ENCODE measurements around the gene ADI1.

DNA sequence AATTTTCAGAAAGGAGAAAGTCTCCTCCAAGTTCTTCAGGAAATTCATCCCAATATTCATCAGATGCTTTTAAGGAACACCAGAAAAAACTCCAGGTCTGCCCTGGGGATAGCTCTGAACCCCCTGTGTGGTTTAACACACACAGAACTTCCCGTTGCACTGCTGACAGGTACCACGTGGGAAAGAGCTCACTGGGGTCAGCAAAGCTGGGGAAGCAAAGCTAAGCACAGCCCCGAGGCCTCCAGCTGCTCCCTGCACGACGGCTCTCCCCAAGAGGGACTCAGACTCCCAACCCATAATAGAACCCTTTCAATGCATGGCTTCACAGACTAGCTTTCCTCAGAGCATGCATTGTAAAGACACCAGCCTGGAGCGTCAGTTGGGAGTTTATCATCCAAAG is 28.0 kb downstream of the ADI1 start:
- TF ChIP-seq, protein P1, sequence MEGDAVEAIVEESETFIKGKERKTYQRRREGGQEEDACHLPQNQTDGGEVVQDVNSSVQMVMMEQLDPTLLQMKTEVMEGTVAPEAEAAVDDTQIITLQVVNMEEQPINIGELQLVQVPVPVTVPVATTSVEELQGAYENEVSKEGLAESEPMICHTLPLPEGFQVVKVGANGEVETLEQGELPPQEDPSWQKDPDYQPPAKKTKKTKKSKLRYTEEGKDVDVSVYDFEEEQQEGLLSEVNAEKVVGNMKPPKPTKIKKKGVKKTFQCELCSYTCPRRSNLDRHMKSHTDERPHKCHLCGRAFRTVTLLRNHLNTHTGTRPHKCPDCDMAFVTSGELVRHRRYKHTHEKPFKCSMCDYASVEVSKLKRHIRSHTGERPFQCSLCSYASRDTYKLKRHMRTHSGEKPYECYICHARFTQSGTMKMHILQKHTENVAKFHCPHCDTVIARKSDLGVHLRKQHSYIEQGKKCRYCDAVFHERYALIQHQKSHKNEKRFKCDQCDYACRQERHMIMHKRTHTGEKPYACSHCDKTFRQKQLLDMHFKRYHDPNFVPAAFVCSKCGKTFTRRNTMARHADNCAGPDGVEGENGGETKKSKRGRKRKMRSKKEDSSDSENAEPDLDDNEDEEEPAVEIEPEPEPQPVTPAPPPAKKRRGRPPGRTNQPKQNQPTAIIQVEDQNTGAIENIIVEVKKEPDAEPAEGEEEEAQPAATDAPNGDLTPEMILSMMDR (IDR thresholded peaks at IDR 0.05), result no peak
- TF ChIP-seq EP300 (IDR thresholded peaks at IDR 0.05; ENCODE audit: borderline replicate concordance in 1 of 2, low read depth in 1 of 2, low read length in 1 of 2) (no peak), RCOR1 (IDR thresholded peaks at IDR 0.05; ENCODE audit: low read length) (no peak), CHD2 (IDR thresholded peaks at IDR 0.05; ENCODE audit: low read length, partially characterized antibody) (no peak), POLR2AphosphoS5 (IDR thresholded peaks at IDR 0.05; ENCODE audit: low read depth, low read length) (no peak), GATA2 (CRISPR knock-in tag; IDR thresholded peaks at IDR 0.05) (no peak), RAD21 (IDR thresholded peaks at IDR 0.05; ENCODE audit: low read length) (no peak), MAX (IDR thresholded peaks at IDR 0.05; ENCODE audit: low read depth) (no peak), FOXM1 (IDR thresholded peaks at IDR 0.05; ENCODE audit: low read depth) (no peak), ELF1 (IDR thresholded peaks at IDR 0.05) (no peak), TEAD4 (IDR thresholded peaks at IDR 0.05; ENCODE audit: borderline replicate concordance, insufficient read depth) (no peak)
- TF ChIP-seq, protein P2, sequence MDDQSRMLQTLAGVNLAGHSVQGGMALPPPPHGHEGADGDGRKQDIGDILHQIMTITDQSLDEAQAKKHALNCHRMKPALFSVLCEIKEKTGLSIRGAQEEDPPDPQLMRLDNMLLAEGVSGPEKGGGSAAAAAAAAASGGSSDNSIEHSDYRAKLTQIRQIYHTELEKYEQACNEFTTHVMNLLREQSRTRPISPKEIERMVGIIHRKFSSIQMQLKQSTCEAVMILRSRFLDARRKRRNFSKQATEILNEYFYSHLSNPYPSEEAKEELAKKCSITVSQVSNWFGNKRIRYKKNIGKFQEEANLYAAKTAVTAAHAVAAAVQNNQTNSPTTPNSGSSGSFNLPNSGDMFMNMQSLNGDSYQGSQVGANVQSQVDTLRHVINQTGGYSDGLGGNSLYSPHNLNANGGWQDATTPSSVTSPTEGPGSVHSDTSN (IDR thresholded peaks at IDR 0.05), result no peak
- TF ChIP-seq, protein P3, sequence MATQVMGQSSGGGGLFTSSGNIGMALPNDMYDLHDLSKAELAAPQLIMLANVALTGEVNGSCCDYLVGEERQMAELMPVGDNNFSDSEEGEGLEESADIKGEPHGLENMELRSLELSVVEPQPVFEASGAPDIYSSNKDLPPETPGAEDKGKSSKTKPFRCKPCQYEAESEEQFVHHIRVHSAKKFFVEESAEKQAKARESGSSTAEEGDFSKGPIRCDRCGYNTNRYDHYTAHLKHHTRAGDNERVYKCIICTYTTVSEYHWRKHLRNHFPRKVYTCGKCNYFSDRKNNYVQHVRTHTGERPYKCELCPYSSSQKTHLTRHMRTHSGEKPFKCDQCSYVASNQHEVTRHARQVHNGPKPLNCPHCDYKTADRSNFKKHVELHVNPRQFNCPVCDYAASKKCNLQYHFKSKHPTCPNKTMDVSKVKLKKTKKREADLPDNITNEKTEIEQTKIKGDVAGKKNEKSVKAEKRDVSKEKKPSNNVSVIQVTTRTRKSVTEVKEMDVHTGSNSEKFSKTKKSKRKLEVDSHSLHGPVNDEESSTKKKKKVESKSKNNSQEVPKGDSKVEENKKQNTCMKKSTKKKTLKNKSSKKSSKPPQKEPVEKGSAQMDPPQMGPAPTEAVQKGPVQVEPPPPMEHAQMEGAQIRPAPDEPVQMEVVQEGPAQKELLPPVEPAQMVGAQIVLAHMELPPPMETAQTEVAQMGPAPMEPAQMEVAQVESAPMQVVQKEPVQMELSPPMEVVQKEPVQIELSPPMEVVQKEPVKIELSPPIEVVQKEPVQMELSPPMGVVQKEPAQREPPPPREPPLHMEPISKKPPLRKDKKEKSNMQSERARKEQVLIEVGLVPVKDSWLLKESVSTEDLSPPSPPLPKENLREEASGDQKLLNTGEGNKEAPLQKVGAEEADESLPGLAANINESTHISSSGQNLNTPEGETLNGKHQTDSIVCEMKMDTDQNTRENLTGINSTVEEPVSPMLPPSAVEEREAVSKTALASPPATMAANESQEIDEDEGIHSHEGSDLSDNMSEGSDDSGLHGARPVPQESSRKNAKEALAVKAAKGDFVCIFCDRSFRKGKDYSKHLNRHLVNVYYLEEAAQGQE (IDR thresholded peaks at IDR 0.05; ENCODE audit: low read depth, low read length), result no peak
- TF ChIP-seq, protein P4, sequence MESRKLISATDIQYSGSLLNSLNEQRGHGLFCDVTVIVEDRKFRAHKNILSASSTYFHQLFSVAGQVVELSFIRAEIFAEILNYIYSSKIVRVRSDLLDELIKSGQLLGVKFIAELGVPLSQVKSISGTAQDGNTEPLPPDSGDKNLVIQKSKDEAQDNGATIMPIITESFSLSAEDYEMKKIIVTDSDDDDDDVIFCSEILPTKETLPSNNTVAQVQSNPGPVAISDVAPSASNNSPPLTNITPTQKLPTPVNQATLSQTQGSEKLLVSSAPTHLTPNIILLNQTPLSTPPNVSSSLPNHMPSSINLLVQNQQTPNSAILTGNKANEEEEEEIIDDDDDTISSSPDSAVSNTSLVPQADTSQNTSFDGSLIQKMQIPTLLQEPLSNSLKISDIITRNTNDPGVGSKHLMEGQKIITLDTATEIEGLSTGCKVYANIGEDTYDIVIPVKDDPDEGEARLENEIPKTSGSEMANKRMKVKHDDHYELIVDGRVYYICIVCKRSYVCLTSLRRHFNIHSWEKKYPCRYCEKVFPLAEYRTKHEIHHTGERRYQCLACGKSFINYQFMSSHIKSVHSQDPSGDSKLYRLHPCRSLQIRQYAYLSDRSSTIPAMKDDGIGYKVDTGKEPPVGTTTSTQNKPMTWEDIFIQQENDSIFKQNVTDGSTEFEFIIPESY (IDR thresholded peaks at IDR 0.05; ENCODE audit: borderline replicate concordance, low read depth), result no peak

All from SK-N-SH (cell line).